ENCODE measurements around the gene ZNF248.

ZNF248 gene

DNA sequence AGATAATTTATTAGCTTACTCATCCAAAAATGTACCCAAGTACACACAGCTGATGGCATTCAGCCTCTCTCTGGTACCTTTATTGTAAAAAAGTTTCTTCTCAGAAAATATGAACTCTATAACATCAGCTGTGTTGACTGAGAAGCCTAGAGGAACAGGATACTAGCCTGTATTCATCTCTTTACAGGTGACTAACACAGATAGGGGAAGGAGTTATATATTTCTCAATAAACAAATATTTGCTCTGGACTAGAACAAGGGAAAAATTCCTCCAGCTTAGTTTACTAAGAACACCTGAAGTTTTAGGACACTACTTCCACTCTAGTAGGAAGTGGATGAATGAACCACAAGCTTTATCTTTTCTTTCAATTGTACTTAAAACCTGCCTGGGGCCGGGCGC lies 67.8 kb downstream of the ZNF248 start:
- peaks cover 13% of the 10 kb centered on the region for H3K36me3 Mint-ChIP-seq (ENCODE audit: low read depth)
- H3K4me3 Mint-ChIP-seq: no peak overlapping the region
- no peaks in the 10 kb centered on the region for H3K4me1 Mint-ChIP-seq (ENCODE audit: low read depth)
- no peaks in the 10 kb centered on the region for H3K27me3 Mint-ChIP-seq
- H3K9me3 Mint-ChIP-seq: peaks cover 37% of the 10 kb centered on the region
- H3K27ac Mint-ChIP-seq: no peak overlapping the region

DNA sequence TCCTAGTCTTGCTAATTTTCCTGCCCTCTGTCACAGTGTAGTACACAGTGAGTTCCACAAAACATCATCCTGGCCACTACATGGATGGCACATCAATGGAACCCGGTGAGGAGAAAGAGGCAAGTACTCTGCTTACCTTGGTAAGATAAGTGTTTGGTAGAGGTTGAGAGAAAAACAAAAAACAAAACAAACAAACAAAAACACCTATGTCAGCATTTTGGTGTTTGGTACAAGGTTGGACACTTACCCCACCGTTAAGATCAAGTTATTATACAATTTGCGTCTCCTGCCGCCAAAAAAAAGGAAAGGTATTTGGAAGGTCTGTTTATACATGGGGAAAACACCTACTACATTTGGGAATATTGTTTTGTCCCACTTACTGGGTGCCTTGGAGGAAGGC lies 72.7 kb downstream of the ZNF248 start:
- H3K27ac Mint-ChIP-seq: no peak overlapping the region
- H3K36me3 Mint-ChIP-seq (ENCODE audit: low read depth): peaks cover 12% of the 10 kb centered on the region
- peaks cover 43% of the 10 kb centered on the region for H3K9me3 Mint-ChIP-seq
- no peak overlapping the region for H3K4me3 Mint-ChIP-seq
- H3K27me3 Mint-ChIP-seq: no peaks in the 10 kb centered on the region
- H3K4me1 Mint-ChIP-seq (ENCODE audit: low read depth): no peaks in the 10 kb centered on the region

DNA sequence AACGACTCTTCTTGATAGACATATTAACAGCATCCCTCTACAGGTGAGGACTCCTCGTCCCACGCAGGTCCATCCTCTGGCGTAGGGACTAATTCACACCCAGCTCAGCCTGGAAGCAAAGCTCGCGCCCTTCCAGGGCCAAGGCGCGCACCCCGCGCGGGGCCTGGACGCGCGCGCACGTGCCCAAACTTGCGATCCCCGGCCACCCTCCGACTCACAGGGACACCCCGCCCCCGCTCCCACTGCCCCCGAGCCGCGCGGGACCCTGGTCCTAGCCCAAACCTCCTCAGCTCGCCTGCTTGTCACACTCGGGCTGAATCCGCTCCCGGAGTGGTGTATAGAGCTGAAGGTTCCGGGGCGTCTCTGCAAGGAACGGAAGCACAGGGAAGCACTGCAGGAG lies 76.9 kb downstream of the ZNF248 start:
- H3K27ac Mint-ChIP-seq: no peak overlapping the region
- peaks cover 39% of the 10 kb centered on the region for H3K9me3 Mint-ChIP-seq
- H3K27me3 Mint-ChIP-seq: no peaks in the 10 kb centered on the region
- no peak overlapping the region for H3K4me3 Mint-ChIP-seq
- peaks cover 8% of the 10 kb centered on the region for H3K36me3 Mint-ChIP-seq (ENCODE audit: low read depth)
- no peaks in the 10 kb centered on the region for H3K4me1 Mint-ChIP-seq (ENCODE audit: low read depth)

DNA sequence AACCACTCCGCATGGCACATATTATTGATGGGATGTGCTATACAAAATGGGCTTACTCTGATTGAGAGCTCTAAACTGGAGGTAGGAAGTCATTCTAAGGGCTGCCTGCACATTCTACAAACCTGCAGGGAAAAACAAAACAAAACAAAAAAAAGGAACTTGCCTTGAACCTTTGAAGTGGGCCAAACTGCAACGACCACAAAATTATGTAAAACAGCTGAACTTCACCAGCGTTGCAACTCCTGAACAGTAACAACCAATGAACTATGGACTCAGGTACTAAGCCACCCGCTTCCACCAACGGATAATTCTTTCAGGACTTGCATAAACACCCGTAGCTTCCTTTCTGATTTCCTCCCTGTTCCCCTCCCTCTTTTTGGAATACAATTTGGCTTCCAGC lies 80.4 kb downstream of the ZNF248 start:
- no peak overlapping the region for H3K27ac Mint-ChIP-seq
- no peaks in the 10 kb centered on the region for H3K27me3 Mint-ChIP-seq
- no peaks in the 10 kb centered on the region for H3K4me1 Mint-ChIP-seq (ENCODE audit: low read depth)
- no peaks in the 10 kb centered on the region for H3K36me3 Mint-ChIP-seq (ENCODE audit: low read depth)
- H3K4me3 Mint-ChIP-seq: no peak overlapping the region
- H3K9me3 Mint-ChIP-seq: peaks cover 33% of the 10 kb centered on the region

DNA sequence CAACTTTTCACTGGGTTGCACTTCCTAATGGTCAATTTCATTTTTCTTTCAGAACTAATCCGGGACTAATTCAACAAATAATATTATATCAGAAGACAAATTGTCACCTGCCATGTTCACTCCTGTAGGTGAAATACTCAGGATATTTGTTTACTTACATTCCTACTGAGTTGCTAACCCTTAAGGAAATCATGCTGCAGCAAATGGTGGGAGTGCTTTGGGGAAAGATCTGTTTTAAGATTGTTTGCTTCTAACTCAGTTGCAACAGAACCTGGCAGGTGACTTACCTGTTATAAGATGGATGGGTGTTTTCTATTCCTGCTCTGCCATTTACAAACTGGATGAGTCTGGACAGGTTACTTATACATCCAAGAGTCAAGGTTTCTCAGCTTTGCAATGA lies 81.8 kb downstream of the ZNF248 start:
- Mint-ChIP-seq H3K9me3 (peaks cover 25% of the 10 kb centered on the region), H3K36me3 (ENCODE audit: low read depth) (no peaks in the 10 kb centered on the region), H3K4me3 (no peak overlapping the region), H3K27ac (no peak overlapping the region), H3K4me1 (ENCODE audit: low read depth) (no peaks in the 10 kb centered on the region), H3K27me3 (no peaks in the 10 kb centered on the region)

DNA sequence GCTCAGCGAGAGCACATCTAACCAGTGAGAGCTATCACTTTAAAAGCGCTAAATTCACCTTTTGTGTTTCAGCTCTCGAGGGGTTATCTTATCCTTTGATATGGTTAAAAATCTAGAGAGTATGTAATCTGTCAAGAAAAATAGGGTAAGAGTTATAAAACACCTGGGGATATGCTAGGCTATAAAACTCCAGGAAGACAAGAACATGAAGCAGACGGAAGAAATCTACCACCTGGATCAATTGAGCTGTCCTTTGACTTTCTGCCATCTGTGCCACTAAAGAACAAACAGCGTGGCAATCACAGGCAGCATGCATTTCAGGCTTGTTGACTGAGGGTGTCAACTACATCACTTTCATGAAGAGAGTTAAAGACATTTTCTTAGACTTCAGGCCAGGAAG lies 83.1 kb downstream of the ZNF248 start:
- H3K27me3 Mint-ChIP-seq: no peaks in the 10 kb centered on the region

DNA sequence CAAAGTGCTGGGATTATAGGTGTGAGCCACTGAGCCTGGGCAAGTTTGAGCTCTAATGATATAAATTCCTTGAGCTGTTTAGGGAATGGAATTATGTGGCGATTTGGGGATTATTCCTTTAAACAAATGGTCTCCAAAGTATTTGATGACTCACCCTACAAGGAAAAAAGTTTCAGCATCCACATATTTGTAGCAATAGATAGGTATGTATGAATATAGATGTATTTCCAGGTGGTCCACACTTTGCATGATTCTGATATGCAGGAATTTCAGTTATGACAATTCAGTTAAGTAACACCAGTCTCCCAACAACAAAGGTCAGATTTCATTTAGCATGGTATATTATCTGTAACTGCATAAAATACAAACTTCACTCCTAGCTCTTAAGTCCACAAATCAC lies 92.2 kb downstream of the ZNF248 start:
- no peak overlapping the region for H3K27ac Mint-ChIP-seq
- no peaks in the 10 kb centered on the region for H3K4me1 Mint-ChIP-seq (ENCODE audit: low read depth)
- H3K27me3 Mint-ChIP-seq: no peaks in the 10 kb centered on the region
- H3K9me3 Mint-ChIP-seq: peaks cover 51% of the 10 kb centered on the region
- no peak overlapping the region for H3K4me3 Mint-ChIP-seq
- H3K36me3 Mint-ChIP-seq (ENCODE audit: low read depth): peaks cover 20% of the 10 kb centered on the region

More for the DNA sequence above, 83.1 kb downstream of the ZNF248 start:
- Mint-ChIP-seq H3K9me3 (peaks cover 24% of the 10 kb centered on the region), H3K4me1 (ENCODE audit: low read depth) (no peaks in the 10 kb centered on the region), H3K4me3 (no peak overlapping the region), H3K36me3 (ENCODE audit: low read depth) (no peaks in the 10 kb centered on the region), H3K27ac (no peak overlapping the region)

DNA sequence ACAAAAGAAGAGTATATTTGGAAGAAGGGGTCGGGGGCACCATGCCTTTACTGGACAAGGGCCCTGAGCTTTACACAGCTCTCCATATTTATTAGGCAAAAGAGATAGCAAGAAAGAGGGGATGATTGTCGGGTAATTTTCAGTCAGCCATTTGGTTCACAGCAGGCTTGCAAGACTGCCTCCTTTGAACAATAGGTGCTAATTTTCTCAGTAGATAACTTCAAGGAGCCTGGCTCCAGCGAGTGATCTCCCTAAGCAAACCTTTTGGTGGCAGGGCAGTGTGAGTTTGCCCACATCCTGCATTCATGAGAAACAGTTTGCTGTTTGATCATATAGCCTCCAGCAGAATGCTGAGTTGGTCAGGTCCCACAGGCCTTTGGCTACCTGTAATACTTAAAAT lies 94.3 kb downstream of the ZNF248 start:
- peaks cover 20% of the 10 kb centered on the region for H3K36me3 Mint-ChIP-seq (ENCODE audit: low read depth)
- H3K9me3 Mint-ChIP-seq: peaks cover 54% of the 10 kb centered on the region
- H3K27ac Mint-ChIP-seq: no peak overlapping the region

DNA sequence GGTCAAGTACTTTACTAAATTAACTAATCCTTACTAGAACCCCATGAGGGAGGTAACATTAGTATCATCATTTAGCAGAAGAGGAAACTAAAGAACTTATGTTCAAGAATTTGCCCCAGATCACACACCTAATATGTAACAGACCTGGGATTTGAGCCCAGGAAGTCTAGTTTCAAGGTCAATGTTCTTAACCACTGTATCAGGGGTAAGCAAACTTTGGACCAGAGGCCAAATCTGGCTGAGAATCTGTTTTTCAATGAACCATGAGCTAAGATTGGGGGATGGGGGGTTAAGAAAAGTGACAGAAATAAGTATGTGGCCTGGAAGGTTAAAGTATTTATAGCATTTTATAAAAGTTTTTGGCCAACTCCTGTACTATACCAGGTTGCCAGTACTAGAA lies 95.1 kb downstream of the ZNF248 start:
- Mint-ChIP-seq H3K27ac (no peak overlapping the region), H3K9me3 (peaks cover 58% of the 10 kb centered on the region), H3K27me3 (no peaks in the 10 kb centered on the region), H3K4me1 (ENCODE audit: low read depth) (no peaks in the 10 kb centered on the region), H3K36me3 (ENCODE audit: low read depth) (peaks cover 20% of the 10 kb centered on the region), H3K4me3 (no peak overlapping the region)

More for the DNA sequence above, 94.3 kb downstream of the ZNF248 start:
- H3K4me3 Mint-ChIP-seq: no peak overlapping the region
- H3K4me1 Mint-ChIP-seq (ENCODE audit: low read depth): no peaks in the 10 kb centered on the region
- no peaks in the 10 kb centered on the region for H3K27me3 Mint-ChIP-seq

DNA sequence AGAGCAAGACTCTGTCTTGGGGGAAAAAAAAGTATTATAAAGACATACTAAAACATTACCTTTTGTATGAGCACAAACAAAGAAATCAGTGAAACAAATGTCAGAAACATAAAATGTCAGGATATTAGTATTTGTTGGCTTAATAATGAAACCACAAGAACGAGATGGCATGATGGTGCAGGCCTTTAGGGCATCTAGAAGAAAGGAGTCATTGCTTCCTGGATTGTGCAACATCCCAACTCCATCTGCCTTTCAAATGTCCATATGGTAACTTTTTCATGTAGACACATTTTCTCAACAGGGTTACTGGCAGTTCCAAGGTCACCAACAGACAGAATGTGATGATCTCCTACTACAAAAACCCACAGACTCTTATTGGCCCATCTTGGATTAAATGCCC lies 96.6 kb downstream of the ZNF248 start:
- Mint-ChIP-seq H3K27ac (no peak overlapping the region), H3K36me3 (ENCODE audit: low read depth) (peaks cover 25% of the 10 kb centered on the region), H3K9me3 (peaks cover 59% of the 10 kb centered on the region), H3K27me3 (no peaks in the 10 kb centered on the region), H3K4me1 (ENCODE audit: low read depth) (no peaks in the 10 kb centered on the region), H3K4me3 (no peak overlapping the region)

DNA sequence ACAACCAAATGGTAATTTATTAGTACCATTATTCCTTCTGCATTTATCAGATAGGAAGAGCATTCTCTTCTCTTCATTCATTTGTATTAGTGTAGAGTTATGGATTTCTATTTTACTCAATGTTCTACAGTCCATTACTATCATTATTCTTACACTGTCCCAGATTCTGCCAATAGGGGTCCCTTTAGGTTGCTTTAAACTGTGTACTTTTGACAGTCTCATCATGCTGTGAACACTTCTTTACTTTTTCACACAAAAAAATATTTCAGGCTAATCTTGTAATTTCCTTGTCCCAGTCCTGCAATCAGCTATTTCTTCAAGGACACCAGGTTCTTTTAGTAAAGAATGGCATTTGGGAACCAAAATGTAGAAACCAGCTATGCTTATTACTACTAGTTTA lies 99.3 kb downstream of the ZNF248 start:
- Mint-ChIP-seq H3K9me3 (peaks cover 52% of the 10 kb centered on the region), H3K27me3 (no peaks in the 10 kb centered on the region), H3K4me1 (ENCODE audit: low read depth) (no peaks in the 10 kb centered on the region), H3K36me3 (ENCODE audit: low read depth) (peaks cover 15% of the 10 kb centered on the region), H3K4me3 (no peak overlapping the region), H3K27ac (no peak overlapping the region)

DNA sequence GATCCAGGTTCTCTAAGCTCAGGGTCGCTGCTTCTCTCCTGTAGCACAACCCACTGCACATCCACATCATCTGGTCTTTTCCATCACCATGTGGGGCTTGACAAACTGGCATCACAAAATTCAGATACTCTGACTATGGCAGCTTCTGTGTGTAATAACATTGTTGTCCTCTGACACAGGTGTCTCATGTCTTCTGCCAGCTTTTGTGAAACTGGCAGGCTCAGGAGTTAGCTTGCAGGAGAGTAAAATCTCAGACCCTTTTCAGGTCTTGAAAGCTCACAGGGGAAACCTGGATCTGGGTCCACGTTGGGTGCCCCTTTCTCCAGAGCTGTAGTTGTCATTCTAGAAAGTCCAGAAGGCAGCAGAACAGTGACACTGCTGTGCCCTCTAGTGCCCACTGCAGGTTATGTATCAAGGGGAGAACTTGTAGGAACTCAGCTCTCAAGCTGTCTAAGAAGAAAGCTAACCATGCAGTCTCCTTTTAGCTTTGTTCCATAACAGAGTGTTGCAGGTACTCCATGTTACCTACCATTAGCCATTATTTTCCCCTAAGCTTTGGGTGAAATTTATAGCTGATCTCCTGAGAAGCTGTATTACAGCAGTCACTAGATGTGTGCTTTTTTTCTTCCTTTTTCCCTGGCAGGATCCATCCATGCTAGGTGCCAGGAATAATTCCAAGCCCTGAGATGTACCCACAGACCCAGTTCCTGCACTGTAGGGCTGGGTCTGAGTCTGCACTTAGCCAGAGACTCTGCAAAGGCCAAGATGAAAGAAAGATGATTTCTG lies 102.7 kb downstream of the ZNF248 start:
- Mint-ChIP-seq H3K9me3 (peaks cover 38% of the 10 kb centered on the region), H3K27me3 (no peaks in the 10 kb centered on the region), H3K27ac (no peak overlapping the region), H3K4me1 (ENCODE audit: low read depth) (no peaks in the 10 kb centered on the region), H3K36me3 (ENCODE audit: low read depth) (peaks cover 6% of the 10 kb centered on the region), H3K4me3 (no peak overlapping the region)

DNA sequence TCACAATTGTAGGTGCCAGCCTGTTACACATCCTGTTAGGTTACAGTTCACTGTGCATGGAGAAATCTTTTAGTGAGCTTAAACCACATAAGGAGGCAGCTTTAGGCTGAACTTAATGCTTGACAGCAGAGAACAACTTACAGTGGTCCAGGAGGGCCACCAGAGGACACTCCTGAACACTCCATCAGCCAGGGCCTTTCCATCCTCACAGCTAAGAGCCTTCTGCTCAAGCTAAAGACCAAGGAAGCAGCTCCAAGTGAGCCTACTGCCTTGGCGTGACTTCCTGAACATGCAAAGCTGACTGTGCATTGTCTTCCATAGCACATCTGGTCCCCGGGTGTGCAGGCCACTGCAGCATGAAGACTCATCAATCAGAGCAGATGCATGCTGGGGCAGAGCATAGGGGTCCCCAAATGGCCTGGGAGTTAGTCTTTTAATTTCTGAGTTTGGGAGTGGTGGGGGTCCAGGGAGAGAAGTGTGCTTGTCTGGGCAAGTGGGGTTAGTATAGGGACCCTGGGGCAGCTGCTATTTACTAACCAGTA lies 105.0 kb downstream of the ZNF248 start:
- H3K36me3 Mint-ChIP-seq (ENCODE audit: low read depth): peaks cover 6% of the 10 kb centered on the region
- no peak overlapping the region for H3K27ac Mint-ChIP-seq
- no peak overlapping the region for H3K4me3 Mint-ChIP-seq
- no peaks in the 10 kb centered on the region for H3K4me1 Mint-ChIP-seq (ENCODE audit: low read depth)
- no peaks in the 10 kb centered on the region for H3K27me3 Mint-ChIP-seq
- peaks cover 22% of the 10 kb centered on the region for H3K9me3 Mint-ChIP-seq

DNA sequence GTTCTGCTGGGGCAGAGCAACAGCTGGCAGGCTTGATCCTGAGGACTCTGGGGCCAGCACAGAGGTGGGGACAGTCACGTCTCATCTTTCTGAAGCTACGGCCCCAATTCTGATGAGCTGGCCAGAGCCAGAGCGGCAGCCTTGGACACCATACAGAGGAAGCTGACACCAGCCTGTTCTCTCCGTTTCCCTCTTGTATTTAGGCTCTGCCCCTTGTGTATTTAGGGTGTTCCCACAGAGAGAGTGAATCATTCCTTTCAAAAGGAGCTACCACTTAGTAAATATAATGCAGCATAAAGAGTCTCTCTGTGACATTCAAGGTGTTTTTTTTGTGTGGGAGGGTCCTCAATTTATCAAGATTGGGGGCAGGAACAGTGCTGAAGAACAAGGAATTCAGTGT lies 109.2 kb downstream of the ZNF248 start:
- H3K27me3 Mint-ChIP-seq: no peaks in the 10 kb centered on the region
- no peaks in the 10 kb centered on the region for H3K4me1 Mint-ChIP-seq (ENCODE audit: low read depth)
- H3K4me3 Mint-ChIP-seq: no peak overlapping the region
- H3K27ac Mint-ChIP-seq: no peak overlapping the region
- H3K9me3 Mint-ChIP-seq: peaks cover 14% of the 10 kb centered on the region
- H3K36me3 Mint-ChIP-seq (ENCODE audit: low read depth): no peaks in the 10 kb centered on the region

DNA sequence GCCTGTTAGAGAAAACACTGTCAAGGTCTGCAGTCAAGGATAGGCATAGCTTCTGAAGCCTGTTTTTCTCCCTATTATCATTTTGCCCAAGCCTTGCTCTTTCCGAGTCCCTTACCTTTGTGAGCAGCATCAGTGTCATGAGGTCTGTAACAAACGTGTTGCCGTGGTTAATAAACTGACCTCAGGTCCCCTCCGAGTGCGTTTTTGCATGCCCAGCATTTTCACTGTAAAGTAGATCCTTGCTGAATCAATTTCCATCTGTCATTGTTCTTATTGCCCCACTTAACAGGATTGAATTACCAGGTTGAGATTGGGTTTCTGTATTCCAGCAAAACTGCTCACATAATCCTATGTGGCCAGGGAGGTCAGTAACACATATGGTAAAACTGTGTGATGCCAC lies 110.3 kb downstream of the ZNF248 start:
- no peaks in the 10 kb centered on the region for H3K36me3 Mint-ChIP-seq (ENCODE audit: low read depth)
- H3K27me3 Mint-ChIP-seq: no peaks in the 10 kb centered on the region
- H3K4me3 Mint-ChIP-seq: no peak overlapping the region
- H3K4me1 Mint-ChIP-seq (ENCODE audit: low read depth): no peaks in the 10 kb centered on the region
- H3K27ac Mint-ChIP-seq: no peak overlapping the region
- peaks cover 13% of the 10 kb centered on the region for H3K9me3 Mint-ChIP-seq

DNA sequence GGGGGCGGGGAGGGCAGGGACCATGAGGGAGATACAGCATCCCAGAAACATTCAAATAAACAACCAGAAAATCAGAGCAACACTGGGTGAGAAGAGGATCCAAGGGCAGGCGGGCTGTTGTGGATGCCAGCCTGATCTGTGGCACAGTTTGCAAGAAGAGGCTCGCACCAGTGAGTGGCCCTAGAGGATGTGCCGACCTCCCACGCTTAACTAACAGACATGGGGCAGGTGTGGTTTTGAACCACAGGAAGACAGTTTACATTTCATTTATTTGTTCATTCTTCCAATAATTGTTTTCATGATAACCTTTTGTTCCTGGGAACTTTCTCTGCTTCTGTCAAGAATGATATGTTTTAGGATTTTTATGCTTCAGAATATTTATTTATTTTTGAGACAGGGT lies 115.6 kb downstream of the ZNF248 start:
- Mint-ChIP-seq H3K27ac (no peak overlapping the region), H3K27me3 (no peaks in the 10 kb centered on the region), H3K4me1 (ENCODE audit: low read depth) (no peaks in the 10 kb centered on the region), H3K4me3 (no peak overlapping the region), H3K9me3 (peaks cover 5% of the 10 kb centered on the region), H3K36me3 (ENCODE audit: low read depth) (no peaks in the 10 kb centered on the region)

Measured in stimulated activated naive CD8-positive, alpha-beta T cell treated with anti-CD3 and anti-CD28 coated beads, Interleukin-15, Interleukin-2, amounts not matched to agents 100 ng/mL and 50 ng/mL, for 24 hours (primary cell).